Spleen (tissue), 7 donors: ENCODE data around the gene C1QTNF12.

ENCODE experiments used
- POLR2A ChIP-seq, 3 donors: fragments of 450-650 bp; IDR thresholded peaks; one replicate each; pipeline ENCODE4 v1.5.1; 2017; ENCODE audit warnings: antibody characterized with exemption in 3 of 3, mild to moderate bottlenecking in 1 of 3
- TF ChIP-seq, protein P1 (sequence below), 11 experiments: fragments of 200-600 bp in 7 of 11; fragments of 450-650 bp in 4 of 11; sonication (generic) in 4 of 11; IDR thresholded peaks in 8 of 11; conservative IDR thresholded peaks in 3 of 11; 1 replicate in 7 of 11; 2 replicates in 4 of 11; pipeline versions ENCODE4 v1.4.0 to v1.8.0; 2016 to 2021; ENCODE audit warnings: antibody characterized with exemption in 11 of 11, inconsistent platforms in 4 of 11, mild to moderate bottlenecking in 1 of 11
- donor health status: DM: no; HTN: no; CAD: no; lungs with moderate emphysema.
- donor health status: DM: no; HTN: no; CAD: no.
- donor health status: DM: no; HTN: no; CAD: no.

DNA sequence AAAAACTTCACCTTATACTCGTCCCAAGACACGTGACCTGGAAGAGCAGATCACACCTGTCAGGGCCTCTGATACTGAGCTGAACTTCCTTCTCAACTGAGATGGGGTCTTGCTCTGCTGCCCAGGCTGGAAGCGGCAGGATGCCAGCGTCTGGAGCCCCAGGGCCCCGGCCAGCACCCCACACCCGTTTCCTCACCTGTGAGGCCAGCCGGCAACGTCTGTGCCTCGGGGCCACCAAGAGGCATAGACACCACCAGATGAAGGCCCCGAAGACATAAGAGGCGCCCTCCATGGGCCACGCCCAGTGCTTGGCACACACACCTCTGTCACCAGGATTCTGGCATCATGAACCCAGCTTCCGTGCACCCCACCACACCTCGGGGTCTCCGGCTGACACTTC is 23.2 kb downstream of the C1QTNF12 start:
- TF ChIP-seq, protein P1, sequence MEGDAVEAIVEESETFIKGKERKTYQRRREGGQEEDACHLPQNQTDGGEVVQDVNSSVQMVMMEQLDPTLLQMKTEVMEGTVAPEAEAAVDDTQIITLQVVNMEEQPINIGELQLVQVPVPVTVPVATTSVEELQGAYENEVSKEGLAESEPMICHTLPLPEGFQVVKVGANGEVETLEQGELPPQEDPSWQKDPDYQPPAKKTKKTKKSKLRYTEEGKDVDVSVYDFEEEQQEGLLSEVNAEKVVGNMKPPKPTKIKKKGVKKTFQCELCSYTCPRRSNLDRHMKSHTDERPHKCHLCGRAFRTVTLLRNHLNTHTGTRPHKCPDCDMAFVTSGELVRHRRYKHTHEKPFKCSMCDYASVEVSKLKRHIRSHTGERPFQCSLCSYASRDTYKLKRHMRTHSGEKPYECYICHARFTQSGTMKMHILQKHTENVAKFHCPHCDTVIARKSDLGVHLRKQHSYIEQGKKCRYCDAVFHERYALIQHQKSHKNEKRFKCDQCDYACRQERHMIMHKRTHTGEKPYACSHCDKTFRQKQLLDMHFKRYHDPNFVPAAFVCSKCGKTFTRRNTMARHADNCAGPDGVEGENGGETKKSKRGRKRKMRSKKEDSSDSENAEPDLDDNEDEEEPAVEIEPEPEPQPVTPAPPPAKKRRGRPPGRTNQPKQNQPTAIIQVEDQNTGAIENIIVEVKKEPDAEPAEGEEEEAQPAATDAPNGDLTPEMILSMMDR (IDR thresholded peaks at IDR 0.05 in 8 of 11, conservative IDR thresholded peaks at IDR 0.05 in 3 of 11) = no peak
- no peak for TF ChIP-seq POLR2A (IDR thresholded peaks at IDR 0.05)
